Measurements from ENCODE around the gene FBXO34.

FBXO34 gene, protein sequence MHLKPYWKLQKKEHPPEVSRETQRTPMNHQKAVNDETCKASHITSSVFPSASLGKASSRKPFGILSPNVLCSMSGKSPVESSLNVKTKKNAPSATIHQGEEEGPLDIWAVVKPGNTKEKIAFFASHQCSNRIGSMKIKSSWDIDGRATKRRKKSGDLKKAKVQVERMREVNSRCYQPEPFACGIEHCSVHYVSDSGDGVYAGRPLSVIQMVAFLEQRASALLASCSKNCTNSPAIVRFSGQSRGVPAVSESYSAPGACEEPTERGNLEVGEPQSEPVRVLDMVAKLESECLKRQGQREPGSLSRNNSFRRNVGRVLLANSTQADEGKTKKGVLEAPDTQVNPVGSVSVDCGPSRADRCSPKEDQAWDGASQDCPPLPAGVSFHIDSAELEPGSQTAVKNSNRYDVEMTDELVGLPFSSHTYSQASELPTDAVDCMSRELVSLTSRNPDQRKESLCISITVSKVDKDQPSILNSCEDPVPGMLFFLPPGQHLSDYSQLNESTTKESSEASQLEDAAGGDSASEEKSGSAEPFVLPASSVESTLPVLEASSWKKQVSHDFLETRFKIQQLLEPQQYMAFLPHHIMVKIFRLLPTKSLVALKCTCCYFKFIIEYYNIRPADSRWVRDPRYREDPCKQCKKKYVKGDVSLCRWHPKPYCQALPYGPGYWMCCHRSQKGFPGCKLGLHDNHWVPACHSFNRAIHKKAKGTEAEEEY

DNA sequence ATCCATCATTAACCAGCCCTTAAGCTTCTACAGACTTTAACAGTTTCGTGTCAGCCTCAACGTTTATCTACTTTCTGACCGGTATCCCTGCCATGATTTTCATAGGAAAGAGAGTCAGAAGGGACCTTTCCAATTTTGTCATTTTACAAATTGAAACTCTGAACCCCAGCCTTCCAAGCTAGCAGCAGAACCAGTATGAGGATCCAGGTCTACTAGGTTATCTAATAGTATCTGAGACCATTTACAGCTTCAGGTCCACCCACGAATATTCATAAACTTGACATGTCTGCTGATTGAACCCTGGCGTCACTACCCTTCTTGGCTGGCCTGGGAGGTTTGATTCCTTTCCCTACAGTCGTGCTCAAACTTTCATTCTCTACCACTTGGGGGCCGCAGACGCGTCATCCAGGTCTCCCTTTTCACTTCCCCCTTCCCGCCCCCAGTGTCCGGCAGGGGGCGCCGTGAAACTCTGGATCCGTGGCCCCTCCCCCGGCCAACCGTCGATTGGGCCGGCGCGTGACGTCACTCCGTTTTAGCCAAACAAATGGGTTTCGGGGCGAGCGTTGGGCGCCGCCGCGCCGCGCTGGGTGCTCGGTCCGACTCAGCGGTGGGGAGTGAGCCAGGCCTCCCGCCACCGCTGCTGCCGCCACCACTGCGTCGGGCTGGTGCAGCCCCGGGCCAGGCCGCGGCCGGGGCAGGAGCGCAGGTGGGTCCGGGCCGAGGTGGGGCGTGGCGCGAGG, at the start of gene FBXO34:
TSS of gene FBXO34 (plus strand) at position 590 of the 740 bp plus-strand sequence. CDS start 78,970 bp downstream, outside the sequence.
- DNase-seq (ENCODE audit: low spot score): peak; percentile 98

DNA sequence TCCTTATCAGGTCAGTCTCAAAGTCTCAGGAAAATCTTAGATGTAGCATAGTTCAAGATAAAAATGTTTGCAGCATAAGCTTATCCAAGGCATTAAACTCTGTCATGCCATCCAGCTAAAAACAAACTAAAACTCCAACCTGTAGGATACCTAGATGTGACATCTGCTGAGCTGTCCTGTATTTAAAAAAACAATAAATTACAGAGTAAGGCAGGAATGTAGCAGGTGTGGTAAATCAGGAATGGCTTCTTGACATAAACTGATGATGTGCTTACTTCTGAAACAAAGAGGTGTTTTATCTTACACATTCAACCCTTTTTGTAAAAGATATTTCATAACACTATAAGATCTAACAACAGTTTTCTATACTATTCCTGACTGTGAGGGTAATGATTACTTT, 49.3 kb upstream of the FBXO34 start:
- no peak for DNase-seq (ENCODE audit: low spot score)

DNA sequence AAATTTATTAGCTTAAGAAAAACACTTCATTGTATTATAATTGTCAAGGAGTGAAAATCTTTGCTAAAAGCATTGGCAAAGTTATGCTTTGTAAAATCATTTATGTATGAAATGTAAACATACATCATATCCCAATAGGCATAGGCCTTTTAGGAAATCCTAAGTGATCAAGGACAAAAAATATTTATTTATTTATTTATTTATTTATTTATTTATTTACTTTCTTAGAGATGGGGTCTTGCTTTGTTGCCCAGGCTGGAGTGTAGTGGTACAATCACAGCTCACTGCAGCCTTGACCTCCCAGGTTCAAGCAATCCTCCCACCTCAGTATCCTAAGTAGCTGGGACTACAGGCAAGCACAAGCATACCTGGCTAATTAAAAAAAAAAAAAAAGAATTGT, 47.9 kb upstream of the FBXO34 start:
- no peak for DNase-seq (ENCODE audit: low spot score)

DNA sequence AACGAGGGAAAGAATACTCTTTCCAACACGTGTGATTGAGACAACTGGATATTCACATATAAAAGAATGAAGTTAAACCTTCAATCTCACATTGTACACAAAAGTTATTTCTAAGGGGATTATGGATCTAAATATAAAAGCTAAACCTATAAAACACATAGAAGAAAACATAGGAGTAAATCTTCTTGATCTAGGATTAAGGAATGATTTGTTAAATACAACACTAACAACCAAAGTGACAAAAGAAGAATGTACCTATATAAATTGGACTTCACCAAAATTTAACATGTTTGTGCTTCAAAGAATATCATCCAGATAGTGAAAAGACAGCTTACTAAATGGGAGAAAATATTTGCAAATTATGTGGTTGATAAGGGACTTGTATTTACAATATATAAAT, 43.0 kb upstream of the FBXO34 start:
- DNase-seq (ENCODE audit: low spot score): no peak

DNA sequence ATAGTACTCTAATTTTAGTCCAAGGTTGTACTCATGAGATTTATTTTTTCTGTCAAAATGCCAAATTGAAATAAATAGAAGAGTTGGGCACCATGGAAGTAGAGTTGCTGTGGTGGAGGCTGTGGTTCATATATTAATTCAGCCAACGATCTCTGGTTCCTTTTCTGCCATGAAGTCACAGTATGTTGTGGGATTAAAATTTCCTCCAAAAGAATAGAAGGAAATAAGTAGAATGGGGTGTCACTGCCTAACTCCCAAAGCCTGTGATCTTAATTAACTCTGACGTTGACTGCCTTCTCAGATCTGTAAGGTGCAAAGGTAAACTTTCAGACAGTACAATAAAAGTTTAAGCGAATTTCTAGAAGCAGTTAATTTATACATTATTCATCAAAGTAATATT, 37.6 kb upstream of the FBXO34 start:
- no peak for DNase-seq (ENCODE audit: low spot score)

DNA sequence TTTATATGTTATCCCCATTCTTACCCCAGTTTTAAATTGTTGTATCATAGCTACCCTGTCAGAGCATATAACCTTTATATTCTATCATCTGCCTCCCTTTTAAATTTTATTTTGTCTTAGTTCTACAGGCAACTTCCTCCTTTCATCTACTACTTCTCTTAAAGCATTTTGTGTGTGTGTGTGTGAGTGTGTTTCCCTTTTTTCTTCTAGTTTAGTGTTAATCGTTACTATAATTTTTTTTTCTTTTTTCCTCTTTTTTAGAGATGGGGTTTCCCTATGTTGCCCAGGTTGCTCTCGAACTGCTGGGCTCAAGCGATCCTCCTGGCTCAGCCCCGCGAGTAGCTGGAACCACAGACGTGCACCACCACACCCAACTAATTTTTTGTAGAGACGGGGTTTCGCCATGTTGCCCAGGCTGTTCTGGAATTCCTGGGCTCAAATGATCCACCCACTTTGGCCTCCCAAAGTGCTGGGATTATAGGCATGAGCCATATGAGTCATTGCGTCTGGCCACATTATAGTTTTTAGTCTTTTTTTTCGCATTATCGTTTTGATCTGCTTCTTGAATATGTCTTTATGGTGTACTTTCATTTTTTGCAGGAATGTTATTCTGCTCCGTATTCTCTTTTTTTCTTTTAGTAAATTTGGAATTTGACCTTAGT, 33.1 kb upstream of the FBXO34 start:
- DNase-seq (ENCODE audit: low spot score): no peak

DNA sequence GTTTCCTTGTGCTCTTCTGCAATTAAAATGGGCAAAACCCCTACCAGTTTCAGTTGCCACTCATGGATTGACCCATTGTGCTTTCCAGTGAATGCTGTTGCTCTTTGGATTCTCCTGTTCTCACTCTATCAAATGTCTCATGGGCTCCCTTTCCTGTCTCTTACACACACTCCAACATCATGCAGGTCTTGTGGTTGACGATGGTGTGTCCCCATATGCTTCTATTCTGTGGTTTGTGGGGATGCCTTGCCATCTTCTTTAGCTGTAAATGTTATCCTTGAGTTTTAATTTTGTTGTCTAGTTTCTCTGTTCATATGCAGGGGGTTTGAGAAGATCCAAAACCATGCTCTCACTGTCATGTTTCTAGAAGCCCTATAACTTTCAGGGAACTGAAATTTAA, 31.9 kb upstream of the FBXO34 start:
- no peak for DNase-seq (ENCODE audit: low spot score)

DNA sequence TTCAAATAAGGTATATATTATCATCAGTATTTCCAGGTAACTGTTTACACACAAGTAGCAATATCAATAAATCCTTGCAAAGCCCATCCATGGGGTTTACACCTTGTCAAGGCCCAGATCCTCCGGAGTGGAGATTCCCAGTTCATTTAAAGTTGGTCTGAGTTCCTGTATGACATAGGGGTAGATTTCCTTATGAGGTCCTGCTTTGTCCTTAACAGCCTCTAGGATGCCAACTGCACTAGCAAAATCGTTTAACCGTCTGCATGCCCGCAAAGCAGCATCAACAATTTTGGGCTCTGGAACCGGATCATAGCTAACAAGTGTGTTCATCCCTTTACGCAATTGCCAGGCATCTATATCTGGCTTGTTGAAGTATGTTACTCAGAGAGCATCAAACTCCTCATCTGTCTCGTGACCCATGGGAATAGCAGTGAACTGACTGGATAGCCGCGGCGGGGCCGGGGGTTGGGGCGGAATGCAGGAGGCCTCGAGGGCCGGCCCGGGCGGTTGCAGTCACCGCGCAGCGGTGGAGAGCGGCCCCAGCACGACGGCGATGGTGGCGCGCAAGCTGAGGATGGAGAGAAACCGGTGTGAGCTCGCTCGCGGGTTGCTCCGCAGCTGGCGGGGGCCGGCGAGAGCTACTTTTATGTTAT, 30.6 kb upstream of the FBXO34 start:
- DNase-seq (ENCODE audit: low spot score): no peak

DNA sequence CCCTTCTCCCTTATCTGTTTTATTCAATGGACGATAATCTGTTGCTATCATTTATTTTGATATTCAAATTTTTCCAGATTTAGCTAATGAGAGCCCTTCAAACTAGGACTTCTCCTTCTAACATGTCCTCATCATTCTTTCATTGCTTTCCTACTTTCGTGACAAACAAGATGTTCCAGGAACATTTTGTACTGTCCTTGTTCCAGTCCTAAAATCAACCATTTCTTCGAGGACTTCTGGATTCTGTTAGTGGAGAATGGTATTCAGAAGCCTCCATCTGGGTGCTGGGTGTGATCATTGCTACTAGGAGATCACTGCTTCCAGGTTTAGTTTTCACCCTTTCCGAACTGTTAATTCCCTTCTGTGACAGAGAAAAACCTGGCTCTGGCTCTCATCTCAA, 29.5 kb upstream of the FBXO34 start:
- no peak for DNase-seq (ENCODE audit: low spot score)

DNA sequence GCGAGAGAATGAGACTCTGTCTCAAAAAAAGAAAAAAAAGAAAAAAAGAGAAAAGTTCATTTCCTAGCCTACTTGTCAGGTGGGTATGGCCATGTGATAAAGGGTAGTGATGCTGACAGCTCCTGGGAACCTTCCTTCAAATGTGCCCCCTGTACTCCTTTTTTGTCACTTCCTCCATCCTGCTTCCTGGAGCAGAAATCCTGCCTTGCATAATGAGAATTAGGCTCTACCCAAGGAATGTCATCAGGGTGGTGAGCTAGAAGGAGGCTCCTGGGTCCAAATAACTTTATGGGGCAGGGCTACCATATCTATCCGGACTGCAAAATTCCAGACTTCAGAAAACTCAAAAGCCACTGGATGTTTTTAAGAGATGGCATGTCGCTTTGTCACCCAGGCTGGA, 27.8 kb upstream of the FBXO34 start:
- no peak for DNase-seq (ENCODE audit: low spot score)

DNA sequence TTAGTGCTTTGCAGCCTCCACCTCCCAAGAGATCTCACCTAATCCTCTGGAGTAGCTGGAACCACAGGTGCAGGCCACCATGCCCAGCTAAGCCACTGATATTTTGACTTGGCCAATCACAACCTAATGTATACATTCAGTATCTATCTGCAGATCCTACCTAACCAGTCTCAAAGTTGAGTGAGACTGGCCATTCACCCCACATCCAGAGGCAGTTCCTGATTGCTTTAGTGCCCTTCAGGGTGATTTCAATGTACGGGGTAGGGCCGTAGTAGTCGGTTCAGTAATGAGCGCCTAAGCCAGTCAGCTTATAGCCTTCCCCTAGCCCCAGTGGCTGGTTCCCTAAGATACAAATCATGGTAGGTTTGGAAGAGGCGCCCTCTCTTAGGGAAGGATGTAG, 27.4 kb upstream of the FBXO34 start:
- DNase-seq (ENCODE audit: low spot score): no peak

DNA sequence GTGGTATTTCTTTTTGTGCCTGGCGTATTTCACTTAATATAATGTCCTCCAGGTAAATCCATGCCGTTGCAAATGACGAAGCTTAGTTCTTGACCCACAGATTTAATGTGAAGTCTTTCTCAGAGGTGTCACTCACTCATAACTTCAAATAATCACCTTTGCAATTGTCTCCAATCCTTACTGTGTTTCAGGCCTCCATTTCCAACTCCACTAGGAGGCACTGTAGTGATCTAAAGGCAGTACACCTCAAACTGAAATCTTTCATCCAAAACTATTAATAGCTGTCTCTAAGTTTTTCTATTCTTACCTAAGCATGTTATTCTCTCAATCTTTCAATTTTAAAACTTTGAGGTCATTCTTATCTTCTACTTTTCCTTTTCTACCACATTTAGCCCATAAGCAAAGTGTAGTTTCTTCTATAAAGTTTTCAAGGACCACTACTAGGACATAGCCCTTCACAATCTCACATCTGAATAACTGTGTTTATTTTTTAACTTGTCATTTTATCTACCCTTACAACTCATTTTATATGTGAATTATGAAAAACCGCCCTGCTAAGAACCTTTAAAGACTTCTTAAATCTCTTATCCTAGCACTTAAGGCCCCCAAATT, 25.5 kb upstream of the FBXO34 start:
- DNase-seq (ENCODE audit: low spot score): peak; percentile 50

DNA sequence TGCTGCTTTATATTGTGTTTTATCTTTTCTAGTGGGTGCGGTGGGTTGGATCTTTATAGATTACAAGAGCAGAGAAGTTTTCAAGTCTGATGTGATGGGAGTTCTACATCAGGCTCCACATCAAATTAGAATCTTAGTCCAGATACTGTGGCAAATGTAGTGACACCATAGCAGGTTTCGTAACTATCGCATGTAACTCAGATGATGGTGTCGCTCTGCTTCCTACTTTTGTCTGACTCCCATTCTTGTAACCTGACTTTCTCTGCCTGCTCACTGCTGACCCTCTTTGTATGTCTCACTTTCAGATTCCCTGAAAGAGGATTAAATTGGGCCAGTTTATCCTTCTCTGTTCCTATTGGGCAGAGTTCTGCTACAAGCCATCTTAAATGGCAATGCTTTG, 22.8 kb upstream of the FBXO34 start:
- no peak for DNase-seq (ENCODE audit: low spot score)

DNA sequence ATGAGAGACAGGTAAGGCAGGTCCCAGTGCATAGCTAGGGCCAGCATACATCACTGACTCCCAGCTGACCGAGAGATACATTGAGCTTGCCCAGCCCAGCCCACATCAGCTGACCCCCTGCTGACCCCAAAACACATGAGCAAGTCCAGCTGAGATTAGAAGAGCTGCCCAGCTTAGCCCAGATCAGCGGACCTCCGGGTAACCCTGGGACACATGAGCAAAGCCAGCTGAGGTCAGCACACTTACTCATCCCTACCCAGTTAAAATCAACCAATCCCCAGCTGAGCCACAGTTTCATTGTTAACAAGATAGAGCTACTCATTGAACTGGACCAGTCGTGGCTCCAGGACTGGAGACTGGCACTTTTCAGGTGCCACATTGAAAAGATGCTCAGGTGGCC, 21.8 kb upstream of the FBXO34 start:
- peak; percentile 30 for DNase-seq (ENCODE audit: low spot score)

DNA sequence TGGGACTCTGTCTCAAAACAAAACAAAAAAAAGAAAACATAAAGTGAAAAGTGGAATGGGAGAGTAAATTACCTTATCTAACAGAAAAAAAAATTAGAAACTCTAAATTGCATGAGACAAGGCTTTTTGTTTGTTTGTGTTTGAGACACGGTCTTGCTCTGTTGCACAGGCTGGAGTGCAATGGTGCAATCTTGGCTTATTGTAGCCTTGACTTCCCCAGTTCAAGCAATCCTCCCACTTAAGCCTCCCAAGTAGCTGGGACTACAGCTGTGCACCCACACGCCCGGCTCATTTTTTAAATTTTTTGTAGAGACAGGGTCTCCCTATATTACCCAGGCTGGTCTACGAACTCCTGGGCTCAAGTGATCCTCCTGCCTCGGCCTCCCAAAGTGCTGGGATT, 17.9 kb upstream of the FBXO34 start:
- no peak for DNase-seq (ENCODE audit: low spot score)

DNA sequence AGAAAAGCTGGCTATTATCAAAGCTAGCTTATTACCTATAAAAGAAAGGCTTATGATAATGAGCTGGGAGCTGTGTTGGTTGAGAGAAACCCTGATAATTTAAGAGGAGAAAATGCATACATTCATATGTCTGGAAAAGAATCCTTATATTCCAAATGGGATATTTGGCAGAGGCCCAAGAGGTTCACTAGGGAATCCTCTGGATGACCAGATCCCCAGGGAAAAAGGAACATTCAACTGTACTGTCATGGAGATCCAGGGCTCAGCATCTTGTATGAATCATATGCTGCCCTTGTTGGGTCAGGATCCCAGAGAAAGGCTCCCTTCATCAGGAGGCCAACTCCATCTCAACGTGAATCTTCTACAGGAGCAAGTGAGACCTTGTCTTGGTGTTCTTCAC, 16.6 kb upstream of the FBXO34 start:
- no peak for DNase-seq (ENCODE audit: low spot score)

DNA sequence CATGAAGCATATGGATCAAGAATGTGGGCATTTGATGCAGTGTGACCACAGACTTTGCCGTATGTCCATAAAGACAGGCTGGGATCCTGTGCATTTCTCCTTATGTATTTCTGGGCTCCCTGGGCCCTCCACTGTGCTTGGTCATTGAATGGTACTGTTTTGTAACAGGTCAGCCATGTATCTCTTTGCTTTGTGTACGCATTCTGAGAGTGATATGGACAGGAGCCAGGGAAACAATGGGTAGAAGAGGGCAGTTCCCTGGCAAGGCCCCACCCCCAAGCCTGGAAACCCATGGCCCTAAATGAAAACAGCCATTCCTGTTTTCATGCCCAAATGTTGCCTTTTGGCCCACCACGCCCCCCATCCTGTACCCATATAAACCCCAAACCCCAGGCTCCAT, 15.2 kb upstream of the FBXO34 start:
- DNase-seq (ENCODE audit: low spot score): no peak

DNA sequence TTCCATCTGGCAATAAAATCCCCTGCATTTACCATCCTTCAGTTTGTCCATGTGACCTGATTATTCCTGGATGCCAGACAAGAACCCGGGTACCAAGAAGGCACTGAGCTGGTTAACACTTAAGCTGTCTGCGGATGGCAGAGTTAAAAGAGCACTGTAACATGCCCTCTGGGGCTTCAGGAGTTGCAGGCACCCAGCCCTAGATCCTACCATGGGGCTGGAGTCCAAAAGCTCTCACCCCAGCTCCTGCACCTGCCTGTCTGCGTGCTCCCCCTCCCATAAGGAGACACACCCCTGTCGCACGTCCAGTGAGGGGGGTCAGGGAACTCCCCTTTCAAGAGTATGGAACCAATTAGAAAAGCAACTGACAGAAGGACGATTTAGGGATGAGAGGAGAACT, 14.6 kb upstream of the FBXO34 start:
- no peak for DNase-seq (ENCODE audit: low spot score)

DNA sequence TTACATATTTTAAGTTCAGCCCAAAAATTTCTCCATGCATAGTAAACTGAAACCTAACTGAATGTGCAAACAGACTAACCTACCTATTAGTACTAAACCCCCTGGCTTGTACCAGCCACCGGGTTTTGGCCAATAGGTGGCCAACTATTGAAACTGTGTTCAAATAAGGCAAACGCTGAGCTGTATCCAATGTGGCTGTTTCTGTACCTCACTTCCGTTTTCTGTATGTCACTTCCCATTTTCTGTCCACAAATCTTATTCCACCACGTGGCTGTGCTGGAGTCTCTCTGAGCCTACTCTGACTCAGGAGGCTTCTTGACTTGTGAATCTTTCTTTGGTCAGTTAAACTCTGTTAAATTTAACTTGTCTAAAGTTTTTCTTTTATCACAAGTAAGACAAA, 6.0 kb upstream of the FBXO34 start:
- no peak for DNase-seq (ENCODE audit: low spot score)

DNA sequence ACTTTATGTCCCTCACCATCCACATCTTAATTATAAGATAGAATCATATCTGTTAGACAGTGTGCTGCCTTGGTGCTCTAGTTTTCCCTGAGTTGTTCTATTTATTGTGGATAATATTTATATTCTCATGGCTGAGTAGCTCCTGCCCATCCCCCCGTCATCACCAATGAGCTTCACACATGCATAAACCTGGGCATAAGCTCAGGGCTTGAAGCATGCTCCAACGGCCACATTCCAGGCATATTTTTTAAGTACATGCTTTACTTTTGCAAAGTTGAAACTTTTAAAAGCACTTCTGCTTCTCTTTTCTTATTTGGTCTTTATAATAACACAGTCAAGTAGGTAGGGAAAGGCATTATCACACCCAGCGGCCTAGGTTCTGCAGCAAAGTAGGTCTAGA, 3.4 kb upstream of the FBXO34 start:
- DNase-seq (ENCODE audit: low spot score): peak; percentile 22

DNA sequence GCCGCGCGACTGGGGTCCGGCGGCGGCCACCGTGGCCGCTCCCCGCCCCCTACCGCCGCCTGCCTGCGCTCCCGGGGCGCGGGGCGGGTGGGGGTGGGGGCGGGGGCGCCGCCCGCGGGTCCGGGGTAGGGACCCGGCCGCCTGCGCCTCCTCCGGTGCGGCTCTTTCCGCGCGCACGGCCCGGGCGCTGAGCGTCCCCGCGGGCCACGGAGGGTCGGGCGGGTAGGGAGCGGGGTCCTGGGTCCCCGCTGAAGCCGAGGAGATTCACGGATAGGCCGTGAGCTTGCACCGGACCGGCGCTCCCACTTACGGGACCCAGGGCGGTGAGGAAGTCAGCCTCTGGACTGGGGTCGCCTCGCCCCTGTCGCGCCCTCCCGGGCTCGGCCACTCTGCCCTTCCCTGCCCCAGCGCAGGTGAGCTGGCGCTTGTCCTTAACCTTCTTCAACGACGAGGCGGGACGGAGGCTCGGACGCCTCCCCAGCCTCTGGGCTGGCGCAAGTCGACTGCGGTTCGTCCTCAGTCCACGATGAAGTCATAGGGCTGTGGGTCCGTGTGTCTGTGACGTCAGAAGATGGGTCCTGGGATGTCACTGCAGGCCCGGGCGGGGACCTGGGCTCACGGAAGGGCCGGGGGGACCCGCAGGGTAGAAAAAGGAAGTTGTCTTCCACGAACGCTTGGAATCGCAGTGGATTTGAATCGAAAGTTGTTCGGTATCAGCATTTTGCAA, 514 bp downstream of the FBXO34 start:
- peak; percentile 88 for DNase-seq (ENCODE audit: low spot score)
